ENCODE measurements around the gene LYRM4.
"Not testable (repeated sequence)": the region's sequence is repeated elsewhere in the genome, so short reads cannot be mapped to it uniquely, and the experiment has no call there.

LYRM4 gene

DNA sequence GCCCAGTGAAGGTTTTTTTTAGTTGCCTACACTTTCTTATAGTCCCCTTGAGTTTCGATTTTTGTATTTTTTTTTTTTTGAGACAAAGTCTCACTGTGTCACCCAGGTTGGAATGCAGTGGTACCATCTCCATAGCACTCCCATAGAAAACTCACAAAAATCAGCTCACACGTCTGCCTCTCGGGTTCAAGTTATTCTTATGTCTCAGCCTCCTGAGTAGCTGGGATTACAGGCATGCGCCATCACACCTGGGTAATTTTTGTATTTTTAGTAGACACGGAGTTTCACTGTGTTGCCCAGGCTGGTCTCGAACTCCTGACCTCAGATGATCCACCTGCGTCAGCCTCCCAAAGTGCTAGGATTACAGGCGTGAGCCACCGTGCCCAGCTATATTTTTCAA, 200.3 kb downstream of the LYRM4 start:
- not testable (repeated sequence) for H3K27ac ChIP-seq (ENCODE audit: low read length); H3K36me3 ChIP-seq (ENCODE audit: control insufficient read depth in 2 of 2, insufficient read depth in 2 of 2, low read length in 2 of 2); H3K27me3 ChIP-seq (ENCODE audit: control insufficient read depth in 1 of 2, insufficient read depth in 2 of 2, low read length in 2 of 2); H3K4me3 ChIP-seq (ENCODE audit: low read length in 2 of 2); H3K9me3 ChIP-seq (ENCODE audit: control insufficient read depth in 2 of 2, low read length in 2 of 2); H3K9ac ChIP-seq (ENCODE audit: low read length in 2 of 2); H3K4me1 ChIP-seq (ENCODE audit: control insufficient read depth, insufficient read depth, low read length)

DNA sequence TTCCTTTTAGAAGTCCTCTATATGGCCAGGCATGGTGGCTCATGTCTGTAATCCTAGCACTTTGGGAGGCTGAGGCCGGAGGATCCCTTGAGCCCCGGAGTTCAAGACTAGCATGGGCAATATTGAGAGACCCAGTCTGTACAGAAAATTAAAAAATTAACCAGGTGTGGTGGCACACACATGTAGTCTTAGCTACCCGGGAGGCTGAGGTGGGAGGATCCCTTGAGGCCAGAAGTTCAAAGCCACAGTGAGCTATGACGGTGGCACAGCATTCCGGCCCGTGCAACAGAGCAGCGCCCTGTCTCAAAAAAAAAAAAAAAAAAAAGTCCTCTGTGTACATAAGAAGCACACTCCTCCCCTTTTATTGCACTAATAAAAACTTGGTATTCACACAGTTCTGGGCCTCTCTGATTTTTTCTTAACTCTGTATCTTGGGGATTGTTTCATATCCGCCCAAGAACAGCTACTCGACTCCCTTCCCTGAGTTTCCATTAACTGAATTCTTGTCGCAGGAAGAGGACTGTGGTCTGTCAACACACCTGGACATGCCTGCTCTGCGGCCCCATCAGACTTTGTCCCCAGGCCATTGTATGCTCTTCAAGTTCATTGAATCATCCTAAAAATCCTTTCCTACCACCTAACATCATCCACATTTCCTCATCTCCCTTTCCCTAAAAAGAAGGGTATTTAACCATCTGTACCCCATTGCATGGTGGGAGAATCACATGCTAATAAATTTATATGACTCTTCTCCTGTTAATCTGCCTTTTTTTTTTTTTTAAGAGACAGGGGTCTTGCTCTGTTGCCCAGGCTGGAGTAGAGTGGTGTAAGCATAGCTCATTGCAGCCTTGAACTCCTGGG, 201.5 kb downstream of the LYRM4 start:
- H3K9ac ChIP-seq (ENCODE audit: low read length in 2 of 2): no peak overlapping the region
- no peak overlapping the region for H3K27ac ChIP-seq (ENCODE audit: low read length)
- H3K27me3 ChIP-seq (ENCODE audit: control insufficient read depth in 1 of 2, insufficient read depth in 2 of 2, low read length in 2 of 2): no peaks in the 10 kb centered on the region
- no peaks in the 10 kb centered on the region for H3K4me1 ChIP-seq (ENCODE audit: control insufficient read depth, insufficient read depth, low read length)
- no peak overlapping the region for H3K4me3 ChIP-seq (ENCODE audit: low read length in 2 of 2)
- H3K36me3 ChIP-seq (ENCODE audit: control insufficient read depth in 2 of 2, insufficient read depth in 2 of 2, low read length in 2 of 2): no peaks in the 10 kb centered on the region
- H3K9me3 ChIP-seq (ENCODE audit: control insufficient read depth in 2 of 2, low read length in 2 of 2): no peaks in the 10 kb centered on the region

Measured in stomach smooth muscle (tissue), 2 donors.